Vagina (tissue), 2 donors: Measurements from ENCODE around the gene USP20. TPM values are rescaled to one million over a fixed set of nuclear protein-coding genes. Genes with fewer than 3 reads are reported as not detected.
A peak's percentile ranks its signal among the peaks of the same experiment; 100 is the strongest.

ENCODE experiments used
- DNase-seq, 2 donors: peaks; one replicate each; pipeline ENCODE4 v3.0.0-alpha.2; 2017; ENCODE audit errors: extremely low spot score in 2 of 2
- H3K27ac ChIP-seq: fragments of 200-600 bp; sonication (generic); one replicate; pipeline ENCODE4 v1.5.1; 2019
- H3K27me3 ChIP-seq: fragments of 200-600 bp; sonication (generic); one replicate; pipeline ENCODE4 v1.5.1; 2019
- H3K36me3 ChIP-seq, 2 donors: fragments of 200-600 bp; sonication (generic); one replicate each; pipeline ENCODE4 v1.5.1; 2017 to 2019
- H3K4me1 ChIP-seq: fragments of 200-600 bp; sonication (generic); one replicate; pipeline ENCODE4 v1.5.1; 2019
- H3K4me3 ChIP-seq, 2 donors: fragments of 200-600 bp; sonication (generic); 1 replicate in 1 of 2; 2 replicates in 1 of 2; pipeline ENCODE4 v1.5.1; 2016 to 2019
- H3K9me3 ChIP-seq: fragments of 200-600 bp; sonication (generic); one replicate; pipeline ENCODE4 v1.5.1; 2019
- CTCF ChIP-seq, 3 experiments: fragments of 450-650 bp in 2 of 3; fragments of 200-600 bp in 1 of 3; sonication (generic) in 1 of 3; IDR thresholded peaks; one replicate each; pipeline ENCODE4 v1.5.1; 2017 to 2019; ENCODE audit warnings: antibody characterized with exemption in 3 of 3, mild to moderate bottlenecking in 2 of 3, moderate library complexity in 2 of 3
- POLR2A ChIP-seq, 2 donors: fragments of 450-650 bp; IDR thresholded peaks; one replicate each; pipeline ENCODE4 v1.6.1; 2017; ENCODE audit warnings: antibody characterized with exemption in 2 of 2, mild to moderate bottlenecking in 2 of 2, moderate library complexity in 2 of 2
- POLR2AphosphoS5 ChIP-seq, 2 donors: sonication (generic); formaldehyde crosslinking; IDR thresholded peaks; one replicate each; pipeline ENCODE4 v1.9.0; 2017; ENCODE audit warnings: antibody characterized with exemption in 2 of 2, mild to moderate bottlenecking in 2 of 2, low read depth in 1 of 2; ENCODE audit not compliant: insufficient read depth in 1 of 2
- intact Hi-C: fragments of 100-400 bp; cut with DNase I; formaldehyde crosslinking; loops from one replicate; pipeline ENCODE4 v1.15.1; 2023
- total RNA-seq: library from RNA; depleted of rRNA; stranded (reverse); fragments of >200 nt; gene quantifications from one replicate; pipeline ENCODE4 v1.2.3, GENCODE V29; 2016

USP20 gene
- total RNA-seq, 1 donor from 2014 or later, result 29.5 TPM

GRCh38 chr9:129835860-129836223 is 584 bp downstream of the USP20 start:
- H3K27ac ChIP-seq, result peak overlapping the region; percentile 87
- H3K9me3 ChIP-seq, result no peaks in the 10 kb centered on the region
- TF ChIP-seq POLR2AphosphoS5 (IDR thresholded peaks at IDR 0.05; ENCODE audit: insufficient read depth in 1 of 2, low read depth in 1 of 2) (no peak), POLR2A (IDR thresholded peaks at IDR 0.05) (no peak), CTCF (IDR thresholded peaks at IDR 0.05) (no peak)
- peak overlapping the region; percentile 91 to 95 for H3K4me3 ChIP-seq
- H3K4me1 ChIP-seq, result peaks cover 56% of the 10 kb centered on the region
- peaks cover 0 to 25% of the 10 kb centered on the region in 2 donors for H3K36me3 ChIP-seq
- intact Hi-C loops, result no loop called here
- H3K27me3 ChIP-seq, result no peaks in the 10 kb centered on the region
- no peak for DNase-seq

DNA sequence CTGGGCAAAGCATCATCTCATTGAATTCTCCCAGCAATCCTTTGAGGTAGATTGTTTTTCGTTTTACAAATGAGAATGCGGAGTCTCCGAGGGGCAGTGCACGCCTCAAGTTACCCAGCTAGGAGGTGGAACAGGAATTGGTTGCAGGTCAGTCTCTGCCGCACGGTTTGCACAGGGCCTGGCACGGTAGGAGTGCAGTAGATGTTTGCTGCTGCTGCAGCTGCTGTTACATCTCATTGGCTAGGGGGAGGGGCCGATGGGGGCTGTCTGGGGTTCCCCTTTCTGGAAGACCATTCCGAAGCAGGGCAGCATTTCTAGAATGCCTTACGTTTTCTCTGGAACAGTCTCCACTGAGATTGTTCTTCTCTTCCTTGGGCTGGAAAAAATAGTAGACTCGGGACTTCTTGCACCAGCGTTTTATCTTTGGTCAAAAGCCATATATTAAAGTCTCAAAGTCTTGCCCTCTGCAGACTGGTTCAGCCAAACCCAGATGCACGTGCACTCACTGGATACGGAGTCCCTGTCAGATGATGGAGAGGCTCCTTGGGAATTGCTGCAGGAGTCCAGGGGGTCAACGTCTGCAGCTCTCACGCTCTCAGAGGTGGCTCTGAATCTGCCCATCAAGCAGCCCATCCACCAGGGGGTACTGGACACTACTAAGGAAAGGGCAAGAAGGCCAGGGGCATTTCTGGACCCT is 1.2 kb downstream of the USP20 start:
- no peak for TF ChIP-seq POLR2A (IDR thresholded peaks at IDR 0.05)
- TF ChIP-seq CTCF (IDR thresholded peaks at IDR 0.05), result no peak
- TF ChIP-seq POLR2AphosphoS5 (IDR thresholded peaks at IDR 0.05; ENCODE audit: insufficient read depth in 1 of 2, low read depth in 1 of 2), result no peak
- H3K4me3 ChIP-seq, result peak overlapping the region; percentile 91 to 95
- no peaks in the 10 kb centered on the region for H3K9me3 ChIP-seq
- peaks cover 0 to 19% of the 10 kb centered on the region in 2 donors for H3K36me3 ChIP-seq
- no peaks in the 10 kb centered on the region for H3K27me3 ChIP-seq
- intact Hi-C loops, result no loop called here
- H3K4me1 ChIP-seq, result peaks cover 56% of the 10 kb centered on the region
- H3K27ac ChIP-seq, result peak overlapping the region; percentile 87
- no peak for DNase-seq

GRCh38 chr9:129838707-129839259 is 3.5 kb downstream of the USP20 start:
- no peak overlapping the region for H3K4me3 ChIP-seq
- TF ChIP-seq CTCF (IDR thresholded peaks at IDR 0.05) (no peak), POLR2A (IDR thresholded peaks at IDR 0.05) (no peak), POLR2AphosphoS5 (IDR thresholded peaks at IDR 0.05; ENCODE audit: insufficient read depth in 1 of 2, low read depth in 1 of 2) (no peak)
- no peaks in the 10 kb centered on the region for H3K27me3 ChIP-seq
- intact Hi-C loops, result no loop called here
- no peak overlapping the region for H3K27ac ChIP-seq
- H3K36me3 ChIP-seq, result no peaks in the 10 kb centered on the region
- peaks cover 53% of the 10 kb centered on the region for H3K4me1 ChIP-seq
- no peak for DNase-seq
- H3K9me3 ChIP-seq, result no peaks in the 10 kb centered on the region

DNA sequence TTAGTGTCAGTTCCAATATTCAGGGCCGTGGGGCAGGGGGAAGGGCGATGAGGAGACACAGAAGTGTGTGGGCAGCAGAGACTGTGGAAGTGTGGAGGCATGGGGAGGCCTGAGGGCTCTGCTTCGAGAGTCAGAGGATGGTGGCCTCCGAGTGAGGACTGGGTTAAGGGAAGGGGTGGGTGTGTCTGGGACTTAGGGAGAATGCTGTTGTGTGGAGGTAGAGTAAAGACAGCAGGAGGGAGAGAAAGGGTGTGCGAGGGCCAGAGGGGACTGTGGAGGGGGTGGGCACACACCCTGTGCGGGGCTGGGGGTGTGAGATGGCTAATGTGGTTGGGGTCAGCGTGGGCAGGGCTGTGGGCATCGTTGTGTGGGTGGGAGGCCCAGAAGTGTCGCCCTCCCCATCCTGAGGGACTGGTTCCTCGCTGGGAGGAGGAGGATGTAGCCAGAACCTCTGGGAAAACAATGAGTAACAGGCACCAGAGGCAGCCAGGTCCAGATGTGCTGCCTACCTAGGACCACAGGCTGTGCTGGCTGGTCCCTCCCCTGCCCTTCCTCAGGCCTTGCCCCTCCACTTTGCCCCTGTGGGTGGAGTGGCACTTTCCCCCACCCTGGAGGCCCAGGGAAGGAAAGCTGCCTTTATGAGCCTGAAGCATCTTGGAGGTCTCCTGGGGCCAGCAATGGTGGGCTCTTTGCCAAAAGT is 4.2 kb downstream of the USP20 start:
- no peak for DNase-seq
- no peak overlapping the region for H3K27ac ChIP-seq
- H3K9me3 ChIP-seq, result no peaks in the 10 kb centered on the region
- peaks cover 46% of the 10 kb centered on the region for H3K4me1 ChIP-seq
- no peaks in the 10 kb centered on the region for H3K27me3 ChIP-seq
- no peaks in the 10 kb centered on the region for H3K36me3 ChIP-seq
- intact Hi-C loops, result no loop called here
- no peak overlapping the region for H3K4me3 ChIP-seq
- TF ChIP-seq POLR2AphosphoS5 (IDR thresholded peaks at IDR 0.05; ENCODE audit: insufficient read depth in 1 of 2, low read depth in 1 of 2), result no peak

GRCh38 chr9:129840034-129840433 is 4.8 kb downstream of the USP20 start:
- no peak for TF ChIP-seq CTCF (IDR thresholded peaks at IDR 0.05)
- TF ChIP-seq POLR2A (IDR thresholded peaks at IDR 0.05), result no peak
- TF ChIP-seq POLR2AphosphoS5 (IDR thresholded peaks at IDR 0.05; ENCODE audit: insufficient read depth in 1 of 2, low read depth in 1 of 2), result no peak
- H3K27me3 ChIP-seq, result no peaks in the 10 kb centered on the region
- H3K4me3 ChIP-seq, result no peak overlapping the region
- H3K36me3 ChIP-seq, result no peaks in the 10 kb centered on the region
- DNase-seq, result no peak
- peaks cover 44% of the 10 kb centered on the region for H3K4me1 ChIP-seq
- intact Hi-C loops, result no loop called here
- no peaks in the 10 kb centered on the region for H3K9me3 ChIP-seq
- H3K27ac ChIP-seq, result no peak overlapping the region
